Parathyroid adenoma (tissue), 2 donors: ENCODE results near the gene HINT3.
"Not testable (repeated sequence)": the region's sequence is repeated elsewhere in the genome, so short reads cannot be mapped to it uniquely, and the experiment has no call there.

Experiments used
- H2AFZ ChIP-seq: fragments of 300-600 bp; sonication (generic); one replicate; pipeline ENCODE4 v1.7.0; 2017; ENCODE audit warnings: antibody characterized with exemption, mild to moderate bottlenecking
- H3K27ac ChIP-seq: fragments of 300-600 bp; sonication (generic); one replicate; pipeline ENCODE4 v1.7.0; 2017
- H3K27me3 ChIP-seq: fragments of 300-600 bp; sonication (generic); one replicate; pipeline ENCODE4 v1.7.0; 2017; ENCODE audit warnings: low read length; ENCODE audit not compliant: control insufficient read depth, insufficient read depth
- H3K36me3 ChIP-seq: fragments of 300-600 bp; sonication (generic); one replicate; pipeline ENCODE4 v1.7.0; 2017; ENCODE audit warnings: low read length; ENCODE audit not compliant: control insufficient read depth, insufficient read depth
- H3K4me1 ChIP-seq: fragments of 300-600 bp; sonication (generic); one replicate; pipeline ENCODE4 v1.7.0; 2017; ENCODE audit warnings: control low read depth
- H3K4me2 ChIP-seq: fragments of 300-600 bp; sonication (generic); one replicate; pipeline ENCODE4 v1.7.0; 2017; ENCODE audit warnings: low read length
- H3K4me3 ChIP-seq: fragments of 300-600 bp; sonication (generic); one replicate; pipeline ENCODE4 v1.7.0; 2017; ENCODE audit warnings: low read depth, low read length
- H3K79me2 ChIP-seq: fragments of 300-600 bp; sonication (generic); one replicate; pipeline ENCODE4 v1.7.0; 2017; ENCODE audit warnings: control low read depth
- H3K9ac ChIP-seq: fragments of 300-600 bp; sonication (generic); one replicate; pipeline ENCODE4 v1.7.0; 2017; ENCODE audit warnings: mild to moderate bottlenecking
- H3K9me3 ChIP-seq: fragments of 300-600 bp; sonication (generic); one replicate; pipeline ENCODE4 v1.7.0; 2017; ENCODE audit warnings: low read length; ENCODE audit not compliant: control insufficient read depth
- CTCF ChIP-seq: fragments of 300-600 bp; sonication (generic); IDR thresholded peaks from one replicate; pipeline ENCODE4 v1.7.0; 2017; ENCODE audit warnings: antibody characterized with exemption, mild to moderate bottlenecking
- donor health status: primary hyperparathyroidism.

Gene HINT3

DNA sequence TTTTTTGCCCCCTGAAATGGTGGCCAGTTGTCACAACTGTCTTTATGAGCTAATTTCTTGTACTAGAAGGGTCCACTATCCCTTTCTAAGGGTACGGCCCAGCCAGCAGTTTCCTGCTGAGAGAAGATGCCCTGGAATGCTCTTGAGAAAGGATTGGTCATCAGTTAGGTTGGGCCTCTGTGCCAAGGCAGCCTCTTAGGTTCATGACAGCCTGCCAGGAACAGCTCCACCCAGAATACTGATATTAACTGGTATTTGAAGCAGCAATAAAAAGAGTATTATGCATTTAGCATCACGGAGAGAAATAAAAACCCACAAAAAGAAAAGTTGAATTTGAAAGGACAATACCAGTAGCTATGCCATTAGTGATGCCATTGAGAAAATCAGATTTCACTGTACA is 9.0 kb upstream of the HINT3 start:
- H3K27ac ChIP-seq, result no peak overlapping the region
- no peaks in the 10 kb centered on the region for H3K4me1 ChIP-seq
- H3K9ac ChIP-seq, result no peak overlapping the region
- TF ChIP-seq CTCF, result no peak
- no peak overlapping the region for H2AFZ ChIP-seq
- H3K36me3 ChIP-seq, result no peaks in the 10 kb centered on the region
- H3K4me2 ChIP-seq, result no peak overlapping the region
- no peaks in the 10 kb centered on the region for H3K9me3 ChIP-seq
- H3K27me3 ChIP-seq, result no peaks in the 10 kb centered on the region
- H3K79me2 ChIP-seq, result no peaks in the 10 kb centered on the region
- no peak overlapping the region for H3K4me3 ChIP-seq

DNA sequence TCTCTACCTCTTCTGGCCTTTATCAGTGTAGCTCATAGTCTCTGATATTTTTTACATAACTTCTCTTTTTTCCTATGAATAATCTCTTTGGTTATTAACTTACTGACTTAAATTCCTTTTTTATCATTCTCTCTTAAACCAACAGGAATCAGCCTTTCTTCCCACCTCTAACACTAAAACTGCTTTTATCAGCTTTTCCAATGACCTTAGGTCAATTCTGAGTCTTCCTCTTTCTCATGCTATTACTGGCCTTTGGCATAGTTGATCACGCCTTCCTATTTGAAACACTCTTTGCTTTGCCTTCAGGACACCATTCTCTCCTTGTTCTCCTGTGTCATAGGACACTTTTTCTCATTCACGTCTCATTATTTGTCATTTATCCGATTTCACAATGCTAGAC is 8.1 kb upstream of the HINT3 start:
- Histone ChIP-seq H3K4me2 (no peak overlapping the region), H3K4me3 (no peak overlapping the region), H3K36me3 (no peaks in the 10 kb centered on the region), H3K27ac (no peak overlapping the region), H3K9me3 (no peaks in the 10 kb centered on the region), H2AFZ (no peak overlapping the region), H3K79me2 (no peaks in the 10 kb centered on the region), H3K27me3 (no peaks in the 10 kb centered on the region), H3K9ac (no peak overlapping the region), H3K4me1 (no peaks in the 10 kb centered on the region)
- TF ChIP-seq CTCF, result no peak

DNA sequence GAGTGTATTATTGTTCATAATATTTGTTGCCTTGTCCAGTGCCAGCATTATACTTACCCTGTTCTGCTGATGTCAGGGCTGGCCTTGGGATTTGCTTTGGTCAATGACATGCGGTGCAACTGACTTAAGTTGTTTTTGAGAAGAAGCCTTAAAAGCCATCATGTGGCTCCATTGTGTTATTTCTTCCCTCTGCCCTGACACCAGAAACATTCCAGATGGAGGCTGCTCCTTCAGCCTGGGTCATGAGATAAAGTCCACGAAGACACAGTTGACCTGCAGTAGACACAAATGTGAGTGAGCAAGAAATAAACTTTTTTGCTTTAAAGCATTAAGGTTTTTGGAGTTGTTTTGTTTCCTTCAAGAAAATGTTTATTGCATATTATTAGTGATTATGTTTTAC is 7.5 kb upstream of the HINT3 start:
- H3K4me2 ChIP-seq, result no peak overlapping the region
- TF ChIP-seq CTCF, result no peak
- H3K79me2 ChIP-seq, result no peaks in the 10 kb centered on the region
- H3K27ac ChIP-seq, result no peak overlapping the region
- H3K4me3 ChIP-seq, result no peak overlapping the region
- no peak overlapping the region for H3K9ac ChIP-seq
- H2AFZ ChIP-seq, result no peak overlapping the region
- no peaks in the 10 kb centered on the region for H3K9me3 ChIP-seq
- no peaks in the 10 kb centered on the region for H3K4me1 ChIP-seq
- no peaks in the 10 kb centered on the region for H3K36me3 ChIP-seq
- H3K27me3 ChIP-seq, result no peaks in the 10 kb centered on the region

DNA sequence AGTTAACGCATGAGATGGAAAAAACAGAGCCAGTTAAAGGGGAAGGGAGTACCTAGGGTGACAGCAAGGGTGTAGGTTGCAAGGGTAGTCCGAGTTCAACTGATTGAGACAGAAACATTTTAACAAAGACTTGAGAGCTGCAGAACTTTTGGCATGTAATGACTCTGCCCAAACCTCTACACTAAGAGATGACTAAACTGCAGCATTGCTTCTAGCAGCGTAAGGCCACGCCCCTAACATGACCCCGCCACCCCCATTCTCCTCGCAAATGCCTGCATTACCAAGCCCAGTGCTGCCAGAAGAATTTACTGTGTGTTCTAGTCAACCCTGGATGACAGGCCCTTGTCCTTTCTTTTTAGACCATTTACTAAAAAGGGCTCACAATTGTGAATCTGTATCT is 6.3 kb upstream of the HINT3 start:
- no peaks in the 10 kb centered on the region for H3K79me2 ChIP-seq
- H3K27me3 ChIP-seq, result no peaks in the 10 kb centered on the region
- no peak overlapping the region for H2AFZ ChIP-seq
- TF ChIP-seq CTCF, result no peak
- no peaks in the 10 kb centered on the region for H3K4me1 ChIP-seq
- H3K9ac ChIP-seq, result no peak overlapping the region
- H3K36me3 ChIP-seq, result no peaks in the 10 kb centered on the region
- no peak overlapping the region for H3K4me3 ChIP-seq
- no peaks in the 10 kb centered on the region for H3K9me3 ChIP-seq
- H3K27ac ChIP-seq, result no peak overlapping the region
- no peak overlapping the region for H3K4me2 ChIP-seq

- H3K36me3 ChIP-seq, H3K4me2 ChIP-seq, H3K79me2 ChIP-seq, H3K27ac ChIP-seq, H3K4me3 ChIP-seq, H3K9ac ChIP-seq, H3K27me3 ChIP-seq, H3K9me3 ChIP-seq, H2AFZ ChIP-seq, H3K4me1 ChIP-seq: not testable (repeated sequence)
Measured at GRCh38 chr6:125950716-125951115, 5.9 kb upstream of the HINT3 start.
